ENCODE data around the gene ST7. TPM values are rescaled to one million over a fixed set of nuclear protein-coding genes. Genes with fewer than 3 reads are reported as not detected.

Gene ST7
- polyA plus RNA-seq, 1 donor from 2014 or later = 76.8 TPM

DNA sequence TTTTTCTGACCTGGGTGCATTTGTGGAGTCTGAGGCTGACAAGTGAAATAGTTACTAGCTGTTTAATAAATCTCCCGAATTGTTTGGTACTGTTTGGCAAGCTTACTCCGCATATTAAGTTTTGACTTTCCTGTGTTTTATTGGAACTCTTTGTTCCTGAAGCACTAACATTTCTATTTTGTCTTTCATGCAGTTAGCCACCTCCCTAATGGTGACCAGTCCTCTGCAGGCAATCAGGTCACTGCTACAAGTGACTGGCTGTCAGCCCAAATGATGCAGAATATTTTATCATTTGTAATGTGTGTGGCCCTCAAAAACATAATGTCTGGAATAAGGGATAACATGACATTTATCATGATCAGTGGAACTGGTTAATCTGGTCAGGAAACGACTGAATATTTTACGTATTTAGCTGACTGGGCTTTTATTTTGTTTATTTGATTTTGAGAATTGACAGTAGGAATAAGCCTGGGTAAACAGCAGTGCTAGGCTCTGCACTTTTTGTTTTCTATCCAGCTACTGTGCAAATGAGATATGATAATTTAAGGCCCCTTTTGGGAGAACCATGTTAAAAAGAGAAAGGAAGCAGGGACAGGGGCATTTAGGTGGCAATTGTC is 82.9 kb downstream of the ST7 start:
- no peak for TF ChIP-seq RAD21 (conservative IDR thresholded peaks at IDR 0.05)
- TF ChIP-seq TAF1 (IDR thresholded peaks at IDR 0.05; ENCODE audit: low read depth) = no peak
- TF ChIP-seq MXI1 (conservative IDR thresholded peaks at IDR 0.05; ENCODE audit: poor library complexity, severe bottlenecking) = no peak
- TF ChIP-seq POLR2AphosphoS5 (IDR thresholded peaks at IDR 0.05) = no peak
- Histone ChIP-seq H3K9ac (ENCODE audit: low read length) (no peak overlapping the region), H3K79me2 (replicated peaks; ENCODE audit: insufficient read depth, low read length) (peaks cover 59% of the 10 kb centered on the region), H2AFZ (ENCODE audit: low read depth, low read length) (no peak overlapping the region), H3K36me3 (ENCODE audit: insufficient read depth, low read length) (no peaks in the 10 kb centered on the region), H3K9me3 (ENCODE audit: low read length) (no peaks in the 10 kb centered on the region), H4K20me1 (ENCODE audit: insufficient read depth) (peaks cover 55% of the 10 kb centered on the region), H3K9me2 (ENCODE audit: insufficient read depth, low read length) (no peaks in the 10 kb centered on the region), H3F3A (ENCODE audit: insufficient read depth, low read length, poor library complexity, severe bottlenecking) (no peaks in the 10 kb centered on the region), H3K27ac (ENCODE audit: low read length) (no peak overlapping the region), H3K4me3 (ENCODE audit: low read length) (no peak overlapping the region), H3K27me3 (ENCODE audit: insufficient read depth, low read depth, low read length) (no peaks in the 10 kb centered on the region), H3K4me2 (ENCODE audit: low read length) (no peak overlapping the region)

- Histone ChIP-seq H2AFZ (ENCODE audit: low read depth, low read length) (no peak overlapping the region), H3K4me2 (ENCODE audit: low read length) (no peak overlapping the region), H3K79me2 (replicated peaks; ENCODE audit: insufficient read depth, low read length) (peaks cover 60% of the 10 kb centered on the region), H3K9me3 (ENCODE audit: low read length) (no peaks in the 10 kb centered on the region), H4K20me1 (ENCODE audit: insufficient read depth) (peaks cover 61% of the 10 kb centered on the region), H3K9me2 (ENCODE audit: insufficient read depth, low read length) (no peaks in the 10 kb centered on the region), H3F3A (ENCODE audit: insufficient read depth, low read length, poor library complexity, severe bottlenecking) (no peaks in the 10 kb centered on the region), H3K27me3 (ENCODE audit: insufficient read depth, low read depth, low read length) (no peaks in the 10 kb centered on the region), H3K36me3 (ENCODE audit: insufficient read depth, low read length) (no peaks in the 10 kb centered on the region), H3K27ac (ENCODE audit: low read length) (no peak overlapping the region), H3K9ac (ENCODE audit: low read length) (no peak overlapping the region), H3K4me3 (ENCODE audit: low read length) (no peak overlapping the region)
- TF ChIP-seq MXI1 (conservative IDR thresholded peaks at IDR 0.05; ENCODE audit: poor library complexity, severe bottlenecking) (no peak), TAF1 (IDR thresholded peaks at IDR 0.05; ENCODE audit: low read depth) (no peak), POLR2AphosphoS5 (IDR thresholded peaks at IDR 0.05) (no peak), SMC3 (conservative IDR thresholded peaks at IDR 0.05; ENCODE audit: poor library complexity) (no peak), EZH2 (IDR thresholded peaks at IDR 0.05; ENCODE audit: borderline replicate concordance, insufficient read depth, low read length, poor library complexity, severe bottlenecking) (no peak), EP300 (conservative IDR thresholded peaks at IDR 0.05; ENCODE audit: poor library complexity, severe bottlenecking) (no peak), RAD21 (conservative IDR thresholded peaks at IDR 0.05) (no peak)
- TF ChIP-seq, protein P1, sequence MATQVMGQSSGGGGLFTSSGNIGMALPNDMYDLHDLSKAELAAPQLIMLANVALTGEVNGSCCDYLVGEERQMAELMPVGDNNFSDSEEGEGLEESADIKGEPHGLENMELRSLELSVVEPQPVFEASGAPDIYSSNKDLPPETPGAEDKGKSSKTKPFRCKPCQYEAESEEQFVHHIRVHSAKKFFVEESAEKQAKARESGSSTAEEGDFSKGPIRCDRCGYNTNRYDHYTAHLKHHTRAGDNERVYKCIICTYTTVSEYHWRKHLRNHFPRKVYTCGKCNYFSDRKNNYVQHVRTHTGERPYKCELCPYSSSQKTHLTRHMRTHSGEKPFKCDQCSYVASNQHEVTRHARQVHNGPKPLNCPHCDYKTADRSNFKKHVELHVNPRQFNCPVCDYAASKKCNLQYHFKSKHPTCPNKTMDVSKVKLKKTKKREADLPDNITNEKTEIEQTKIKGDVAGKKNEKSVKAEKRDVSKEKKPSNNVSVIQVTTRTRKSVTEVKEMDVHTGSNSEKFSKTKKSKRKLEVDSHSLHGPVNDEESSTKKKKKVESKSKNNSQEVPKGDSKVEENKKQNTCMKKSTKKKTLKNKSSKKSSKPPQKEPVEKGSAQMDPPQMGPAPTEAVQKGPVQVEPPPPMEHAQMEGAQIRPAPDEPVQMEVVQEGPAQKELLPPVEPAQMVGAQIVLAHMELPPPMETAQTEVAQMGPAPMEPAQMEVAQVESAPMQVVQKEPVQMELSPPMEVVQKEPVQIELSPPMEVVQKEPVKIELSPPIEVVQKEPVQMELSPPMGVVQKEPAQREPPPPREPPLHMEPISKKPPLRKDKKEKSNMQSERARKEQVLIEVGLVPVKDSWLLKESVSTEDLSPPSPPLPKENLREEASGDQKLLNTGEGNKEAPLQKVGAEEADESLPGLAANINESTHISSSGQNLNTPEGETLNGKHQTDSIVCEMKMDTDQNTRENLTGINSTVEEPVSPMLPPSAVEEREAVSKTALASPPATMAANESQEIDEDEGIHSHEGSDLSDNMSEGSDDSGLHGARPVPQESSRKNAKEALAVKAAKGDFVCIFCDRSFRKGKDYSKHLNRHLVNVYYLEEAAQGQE (IDR thresholded peaks at IDR 0.05; ENCODE audit: borderline replicate concordance) = no peak
- TF ChIP-seq, protein P2, sequence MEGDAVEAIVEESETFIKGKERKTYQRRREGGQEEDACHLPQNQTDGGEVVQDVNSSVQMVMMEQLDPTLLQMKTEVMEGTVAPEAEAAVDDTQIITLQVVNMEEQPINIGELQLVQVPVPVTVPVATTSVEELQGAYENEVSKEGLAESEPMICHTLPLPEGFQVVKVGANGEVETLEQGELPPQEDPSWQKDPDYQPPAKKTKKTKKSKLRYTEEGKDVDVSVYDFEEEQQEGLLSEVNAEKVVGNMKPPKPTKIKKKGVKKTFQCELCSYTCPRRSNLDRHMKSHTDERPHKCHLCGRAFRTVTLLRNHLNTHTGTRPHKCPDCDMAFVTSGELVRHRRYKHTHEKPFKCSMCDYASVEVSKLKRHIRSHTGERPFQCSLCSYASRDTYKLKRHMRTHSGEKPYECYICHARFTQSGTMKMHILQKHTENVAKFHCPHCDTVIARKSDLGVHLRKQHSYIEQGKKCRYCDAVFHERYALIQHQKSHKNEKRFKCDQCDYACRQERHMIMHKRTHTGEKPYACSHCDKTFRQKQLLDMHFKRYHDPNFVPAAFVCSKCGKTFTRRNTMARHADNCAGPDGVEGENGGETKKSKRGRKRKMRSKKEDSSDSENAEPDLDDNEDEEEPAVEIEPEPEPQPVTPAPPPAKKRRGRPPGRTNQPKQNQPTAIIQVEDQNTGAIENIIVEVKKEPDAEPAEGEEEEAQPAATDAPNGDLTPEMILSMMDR (IDR thresholded peaks at IDR 0.05; ENCODE audit: poor library complexity, severe bottlenecking) = no peak
Measured at GRCh38 chr7:117036836-117037235, 83.5 kb downstream of the ST7 start.
